Hepatocyte (in vitro differentiated cells): ENCODE measurements around the gene ROBO1.
"Not testable (repeated sequence)": the region's sequence is repeated elsewhere in the genome, so short reads cannot be mapped to it uniquely, and the experiment has no call there.

Source experiments
- CTCF ChIP-seq: fragments of 200-600 bp; sonication (generic); IDR thresholded peaks from 2 replicates; pipeline ENCODE4 v1.5.1; 2016; ENCODE audit warnings: antibody characterized with exemption, mild to moderate bottlenecking; ENCODE audit not compliant: poor library complexity
- EZH2 ChIP-seq: fragments of 200-600 bp; sonication (generic); IDR thresholded peaks from 2 replicates; pipeline ENCODE4 v1.6.1; 2016; ENCODE audit warnings: antibody characterized with exemption, mild to moderate bottlenecking, borderline replicate concordance

- TF ChIP-seq CTCF, EZH2: not testable (repeated sequence)
These were observed 1092.5 kb downstream of the ROBO1 start for GRCh38 chr3:78675119-78675805.
